ENCODE measurements around the gene KLHL22. TPM values are rescaled to one million over a fixed set of nuclear protein-coding genes. Genes with fewer than 3 reads are reported as not detected.
"Not testable (repeated sequence)": the region's sequence is repeated elsewhere in the genome, so short reads cannot be mapped to it uniquely, and the experiment has no call there.

KLHL22 gene
- 20.1 and 24.2 TPM in 2 replicates for total RNA-seq
- 33.6 and 38.1 TPM in 2 replicates for polyA plus RNA-seq
- 19.9 and 24.6 TPM in 2 replicates for polyA plus RNA-seq (2011; cell fraction: cytosol; rRNA removed)
- polyA plus RNA-seq (2011; cell fraction: nucleus; rRNA removed) = 33.5 and 50.8 TPM in 2 replicates
- polyA plus RNA-seq (2012) = 14.3 and 15.8 TPM in 2 replicates
- 40.5 and 44.8 TPM in 2 replicates for polyA minus RNA-seq
- 4.0 TPM for polyA minus RNA-seq (2011; cell fraction: cytosol; rRNA and poly(A)+ RNA removed)
- 21.8 and 24.5 TPM in 2 replicates for polyA minus RNA-seq (2011; cell fraction: nucleus; rRNA and poly(A)+ RNA removed)
- Bru-seq, nascent RNA = percentile 55 among the genes with signal in this experiment
- percentile 61 among the genes with signal in this experiment for BruChase-seq, experiment 1, labeled RNA remaining after a 6-hour chase
- percentile 63 among the genes with signal in this experiment for BruChase-seq, experiment 2, labeled RNA remaining after a 2-hour chase
- long read RNA-seq, partial matches to known transcripts = 3 of 11 reads
- long read RNA-seq, other reads (novel, unspliced or antisense) = 4 of 11 reads

GRCh38 chr22:20494978-20495860, at the start of gene KLHL22:
TSS of gene KLHL22 (minus strand) at chr22:20495795. CDS start at chr22:20489211, 6,584 bp downstream.
- Histone ChIP-seq H3K9ac (replicated peaks; ENCODE audit: extremely low read depth, insufficient read depth, low read length) (peak within 1 kb of the TSS; percentile 77), H3K9me3 (replicated peaks; ENCODE audit: control insufficient read depth, insufficient read depth, low read length) (no peaks in the 10 kb centered on the region), H3K4me1 (ENCODE audit: control insufficient read depth, extremely low read depth, insufficient read depth, low read length) (peaks cover 12% of the 10 kb centered on the region), H3K27me3 (ENCODE audit: control insufficient read depth in 2 of 2, insufficient read depth in 2 of 2, low read length in 2 of 2) (no peaks in the 10 kb centered on the region), H3K27ac (ENCODE audit: insufficient read depth, low read depth, low read length) (peak within 1 kb of the TSS; percentile 85), H3K4me2 (ENCODE audit: insufficient read depth, low read length) (peak within 1 kb of the TSS; percentile 91), H3K4me3 (replicated peaks in 1 of 3; ENCODE audit: insufficient read depth in 1 of 3, low read depth in 1 of 3, low read length in 3 of 3) (peak within 1 kb of the TSS; percentile 68 to 77 (median 74)), H3K9me1 (replicated peaks; ENCODE audit: control insufficient read depth, extremely low read depth, insufficient read depth, low read length) (no peaks in the 10 kb centered on the region), H3K79me2 (ENCODE audit: control insufficient read depth, insufficient read depth, low read length) (peaks cover 5% of the 10 kb centered on the region), H4K20me1 (replicated peaks; ENCODE audit: control insufficient read depth, extremely low read depth, insufficient read depth, low read length) (no peaks in the 10 kb centered on the region), H2AFZ (ENCODE audit: low read depth, low read length) (peak within 1 kb of the TSS; percentile 95), H3K36me3 (ENCODE audit: control insufficient read depth in 2 of 2, extremely low read depth in 1 of 2, insufficient read depth in 2 of 2, low read length in 2 of 2) (no peaks in the 10 kb centered on the region)
- dilution Hi-C loops (cut with MboI; ENCODE audit: extremely low pct_ligation_motif_present, low sequenced_read_pairs) (no loop called here), intact Hi-C loops (cut with micrococcal nuclease) (loop anchor here (5.0 to 10.0 kb wide), 2 partner anchors 58 to 170 kb away; partner anchors contain the start of genes DGCR6L and SCARF2)
- no TSS peak for BruUV-seq (replicated peaks)
- peak; percentile 72 for FAIRE-seq
- peak; percentile 49 for DNase-seq (ENCODE audit: low read depth, low spot score)
- ChIA-PET CTCF (interaction anchor here (0.5 to 1.8 kb wide), 10 partner anchors 9 to 77 kb away, joined by 3 to 11 read pairs (median 3); no protein-coding TSS in a partner anchor), POLR2A (no interaction called here)
- TF ChIP-seq FOS (IDR thresholded peaks at IDR 0.05; ENCODE audit: borderline replicate concordance, insufficient read depth, low read length) (no peak), JUN (IDR thresholded peaks at IDR 0.05; ENCODE audit: borderline replicate concordance, insufficient read depth, insufficient read length, low read depth) (no peak), EZH2 (IDR thresholded peaks at IDR 0.05; ENCODE audit: borderline replicate concordance, low read depth, low read length, severe bottlenecking) (no peak), POLR2A (IDR thresholded peaks at IDR 0.05; ENCODE audit: low read depth, low read length) (no peak), MYC (IDR thresholded peaks at IDR 0.05; ENCODE audit: low read depth, low read length) (no peak), GATA2 (IDR thresholded peaks at IDR 0.05; ENCODE audit: insufficient read depth, insufficient read length, low read depth, low read length) (no peak), POLR2AphosphoS5 (IDR thresholded peaks at IDR 0.05; ENCODE audit: insufficient read depth, low read depth, low read length) (no peak)
- TF ChIP-seq, protein P1, sequence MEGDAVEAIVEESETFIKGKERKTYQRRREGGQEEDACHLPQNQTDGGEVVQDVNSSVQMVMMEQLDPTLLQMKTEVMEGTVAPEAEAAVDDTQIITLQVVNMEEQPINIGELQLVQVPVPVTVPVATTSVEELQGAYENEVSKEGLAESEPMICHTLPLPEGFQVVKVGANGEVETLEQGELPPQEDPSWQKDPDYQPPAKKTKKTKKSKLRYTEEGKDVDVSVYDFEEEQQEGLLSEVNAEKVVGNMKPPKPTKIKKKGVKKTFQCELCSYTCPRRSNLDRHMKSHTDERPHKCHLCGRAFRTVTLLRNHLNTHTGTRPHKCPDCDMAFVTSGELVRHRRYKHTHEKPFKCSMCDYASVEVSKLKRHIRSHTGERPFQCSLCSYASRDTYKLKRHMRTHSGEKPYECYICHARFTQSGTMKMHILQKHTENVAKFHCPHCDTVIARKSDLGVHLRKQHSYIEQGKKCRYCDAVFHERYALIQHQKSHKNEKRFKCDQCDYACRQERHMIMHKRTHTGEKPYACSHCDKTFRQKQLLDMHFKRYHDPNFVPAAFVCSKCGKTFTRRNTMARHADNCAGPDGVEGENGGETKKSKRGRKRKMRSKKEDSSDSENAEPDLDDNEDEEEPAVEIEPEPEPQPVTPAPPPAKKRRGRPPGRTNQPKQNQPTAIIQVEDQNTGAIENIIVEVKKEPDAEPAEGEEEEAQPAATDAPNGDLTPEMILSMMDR (IDR thresholded peaks at IDR 0.05; ENCODE audit: extremely low read depth in 1 of 2, insufficient read depth in 1 of 2, low read depth in 1 of 2, low read length in 2 of 2) = no peak
- TF ChIP-seq, protein P2, sequence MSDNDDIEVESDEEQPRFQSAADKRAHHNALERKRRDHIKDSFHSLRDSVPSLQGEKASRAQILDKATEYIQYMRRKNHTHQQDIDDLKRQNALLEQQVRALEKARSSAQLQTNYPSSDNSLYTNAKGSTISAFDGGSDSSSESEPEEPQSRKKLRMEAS (IDR thresholded peaks at IDR 0.05; ENCODE audit: insufficient read depth, insufficient read length) = no peak

DNA sequence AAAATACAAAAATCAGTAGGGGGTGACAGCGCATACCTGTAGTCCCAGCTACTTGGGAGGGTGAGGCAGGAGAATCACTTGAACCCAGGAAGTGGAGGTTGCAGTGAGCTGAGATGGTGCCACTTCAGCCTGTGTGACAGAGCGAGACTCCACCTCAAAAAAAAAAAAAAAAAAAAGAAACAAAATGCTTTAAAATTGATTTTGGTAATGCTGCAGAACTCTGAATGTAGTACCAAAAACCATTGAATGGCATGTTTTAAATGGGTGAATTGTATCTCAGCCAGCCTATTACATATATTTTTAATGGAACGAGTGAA, 49.7 kb upstream of the KLHL22 start:
- H3K27ac ChIP-seq (ENCODE audit: insufficient read depth, low read depth, low read length); H3K36me3 ChIP-seq (ENCODE audit: control insufficient read depth in 2 of 2, extremely low read depth in 1 of 2, insufficient read depth in 2 of 2, low read length in 2 of 2); H3K9me3 ChIP-seq (replicated peaks; ENCODE audit: control insufficient read depth, insufficient read depth, low read length); FAIRE-seq; POLR2A ChIA-PET; H3K4me2 ChIP-seq (ENCODE audit: insufficient read depth, low read length); BruUV-seq (replicated peaks); DNase-seq (ENCODE audit: low read depth, low spot score); H3K9ac ChIP-seq (replicated peaks; ENCODE audit: extremely low read depth, insufficient read depth, low read length); dilution Hi-C loops (cut with MboI; ENCODE audit: extremely low pct_ligation_motif_present, low sequenced_read_pairs); H2AFZ ChIP-seq (ENCODE audit: low read depth, low read length); intact Hi-C loops (cut with micrococcal nuclease); H3K4me3 ChIP-seq (replicated peaks in 1 of 3; ENCODE audit: insufficient read depth in 1 of 3, low read depth in 1 of 3, low read length in 3 of 3); CTCF ChIA-PET; H3K9me1 ChIP-seq (replicated peaks; ENCODE audit: control insufficient read depth, extremely low read depth, insufficient read depth, low read length); H3K27me3 ChIP-seq (ENCODE audit: control insufficient read depth in 2 of 2, insufficient read depth in 2 of 2, low read length in 2 of 2): not testable (repeated sequence)
- peaks cover 21% of the 10 kb centered on the region for H4K20me1 ChIP-seq (replicated peaks; ENCODE audit: control insufficient read depth, extremely low read depth, insufficient read depth, low read length)
- peaks cover 20% of the 10 kb centered on the region for H3K4me1 ChIP-seq (ENCODE audit: control insufficient read depth, extremely low read depth, insufficient read depth, low read length)
- peaks cover 85% of the 10 kb centered on the region for H3K79me2 ChIP-seq (ENCODE audit: control insufficient read depth, insufficient read depth, low read length)

Measured in endothelial cell of umbilical vein (primary cell).